Endothelial cell of umbilical vein (primary cell): ENCODE results near the gene WTAP. TPM values are rescaled to one million over a fixed set of nuclear protein-coding genes. Genes with fewer than 3 reads are reported as not detected.

Experiments
- BruUV-seq: library from RNA; stranded (reverse); fragments of 400-500 nt; replicated peaks from 2 replicates; lab custom pipeline; 2021; lab: Mats Ljungman, UMichigan
- CTCF ChIA-PET: fragments of 300-600, 350-600 bp; sonication (Branson Sonifier 250); formaldehyde crosslinking; loops from one replicate; lab custom pipeline; 2021; ENCODE audit warnings: antibody characterized with exemption, inconsistent platforms; lab: Charles Lee
- POLR2A ChIA-PET: fragments of 300-600, 350-600 bp; sonication (Branson Sonifier 250); formaldehyde crosslinking; loops from one replicate; lab custom pipeline; 2021; ENCODE audit warnings: antibody characterized with exemption, inconsistent platforms; lab: Charles Lee
- DNase-seq: peaks from one replicate; pipeline ENCODE4 v3.0.0-alpha.2; 2011; ENCODE audit warnings: low read depth, low spot score
- FAIRE-seq: peaks from 2 replicates; lab custom pipeline; 2011; peaks lifted over from hg19 to GRCh38; lab: Jason Lieb, UNC
- H2AFZ ChIP-seq: 2 replicates; pipeline ENCODE4 v1.6.0; 2012; ENCODE audit warnings: low read depth, low read length, control low read depth, inconsistent platforms
- H3K27ac ChIP-seq: 2 replicates; pipeline ENCODE4 v1.5.1; 2011; ENCODE audit warnings: low read depth, mild to moderate bottlenecking, control low read depth, low read length, moderate library complexity; ENCODE audit not compliant: insufficient read depth
- H3K27me3 ChIP-seq, 2 experiments: 2 replicates each; pipeline versions ENCODE4 v1.6.0 to v1.6.1; 2011; ENCODE audit warnings: low read length in 2 of 2, mixed read lengths in 1 of 2; ENCODE audit not compliant: control insufficient read depth in 2 of 2, insufficient read depth in 2 of 2
- H3K36me3 ChIP-seq, 2 experiments: 2 replicates in 1 of 2; 3 replicates in 1 of 2; pipeline ENCODE4 v1.5.1; 2011; ENCODE audit warnings: low read length in 2 of 2, mild to moderate bottlenecking in 1 of 2, moderate library complexity in 1 of 2; ENCODE audit not compliant: control insufficient read depth in 2 of 2, insufficient read depth in 2 of 2; ENCODE audit errors: extremely low read depth in 1 of 2
- H3K4me1 ChIP-seq: 3 replicates; pipeline ENCODE4 v1.5.1; 2011; ENCODE audit warnings: mild to moderate bottlenecking, low read length; ENCODE audit not compliant: control insufficient read depth, insufficient read depth; ENCODE audit errors: extremely low read depth
- H3K4me2 ChIP-seq: 2 replicates; pipeline ENCODE4 v1.6.1; 2011; ENCODE audit warnings: low read length, control low read depth, mixed read lengths; ENCODE audit not compliant: insufficient read depth
- H3K4me3 ChIP-seq, 3 experiments: fragments of 200-600 bp in 1 of 3; sonication (generic), shearing (Covaris generic) in 1 of 3; replicated peaks in 1 of 3; 2 replicates each; pipeline ENCODE4 v1.5.1; 2011 to 2016; ENCODE audit warnings: control low read depth in 3 of 3, low read length in 3 of 3, mild to moderate bottlenecking in 2 of 3, inconsistent platforms in 1 of 3, low read depth in 1 of 3, moderate library complexity in 1 of 3; ENCODE audit not compliant: insufficient read depth in 1 of 3
- H3K79me2 ChIP-seq: 2 replicates; pipeline ENCODE4 v1.6.0; 2012; ENCODE audit warnings: low read length, inconsistent platforms; ENCODE audit not compliant: control insufficient read depth, insufficient read depth
- H3K9ac ChIP-seq: replicated peaks from 2 replicates; pipeline ENCODE3; 2011; ENCODE audit warnings: low read length, control low read depth; ENCODE audit not compliant: insufficient read depth; ENCODE audit errors: extremely low read depth
- H3K9me1 ChIP-seq: replicated peaks from 3 replicates; pipeline ENCODE4 v1.6.0; 2011; ENCODE audit warnings: mild to moderate bottlenecking, low read length; ENCODE audit not compliant: control insufficient read depth, insufficient read depth; ENCODE audit errors: extremely low read depth
- H3K9me3 ChIP-seq: replicated peaks from 2 replicates; pipeline ENCODE4 v1.5.1; 2012; ENCODE audit warnings: low read length, inconsistent platforms; ENCODE audit not compliant: control insufficient read depth, insufficient read depth
- H4K20me1 ChIP-seq: replicated peaks from 2 replicates; pipeline ENCODE3; 2011; ENCODE audit warnings: mild to moderate bottlenecking, low read length; ENCODE audit not compliant: control insufficient read depth, insufficient read depth; ENCODE audit errors: extremely low read depth
- CTCF ChIP-seq, 2 donors: IDR thresholded peaks; 1 replicate in 1 of 2; 2 replicates in 1 of 2; pipeline ENCODE4 v1.5.1; 2011; ENCODE audit warnings: low read length in 2 of 2, mild to moderate bottlenecking in 2 of 2, moderate library complexity in 2 of 2, control low read depth in 1 of 2, inconsistent platforms in 1 of 2, low read depth in 1 of 2; ENCODE audit not compliant: insufficient read depth in 1 of 2; ENCODE audit errors: extremely low read depth in 1 of 2
- EZH2 ChIP-seq: IDR thresholded peaks from 2 replicates; pipeline ENCODE4 v1.6.1; 2012; ENCODE audit warnings: borderline replicate concordance, low read depth, mild to moderate bottlenecking, moderate library complexity, low read length, inconsistent platforms; ENCODE audit not compliant: severe bottlenecking
- FOS ChIP-seq: IDR thresholded peaks from 2 replicates; pipeline ENCODE4 v1.6.1; 2011; ENCODE audit warnings: mild to moderate bottlenecking, low read length, moderate library complexity, borderline replicate concordance; ENCODE audit not compliant: insufficient read depth
- GATA2 ChIP-seq: IDR thresholded peaks from 2 replicates; pipeline ENCODE4 v1.7.0; 2011; ENCODE audit warnings: low read depth, mild to moderate bottlenecking, moderate library complexity, mixed read lengths, low read length; ENCODE audit not compliant: insufficient read length, insufficient read depth
- JUN ChIP-seq: IDR thresholded peaks from 2 replicates; pipeline ENCODE4 v1.6.1; 2011; ENCODE audit warnings: borderline replicate concordance, low read depth; ENCODE audit not compliant: insufficient read length, insufficient read depth
- MYC ChIP-seq: IDR thresholded peaks from one replicate; pipeline ENCODE4 v1.6.1; 2011; ENCODE audit warnings: mild to moderate bottlenecking, low read depth, low read length
- POLR2A ChIP-seq: IDR thresholded peaks from 2 replicates; pipeline ENCODE4 v1.6.1; 2012; ENCODE audit warnings: low read depth, mild to moderate bottlenecking, control low read depth, low read length
- POLR2AphosphoS5 ChIP-seq: IDR thresholded peaks from 2 replicates; pipeline ENCODE4 v1.6.1; 2012; ENCODE audit warnings: low read depth, mild to moderate bottlenecking, control low read depth, low read length, moderate library complexity; ENCODE audit not compliant: insufficient read depth
- dilution Hi-C: fragments of 300-500 bp; cut with MboI; formaldehyde crosslinking; loops from one replicate; pipeline ENCODE4 v1.15.0; 2019; ENCODE audit warnings: low sequenced_read_pairs; ENCODE audit not compliant: extremely low pct_ligation_motif_present
- intact Hi-C: fragments of 100-400 bp; cut with micrococcal nuclease; formaldehyde crosslinking; loops from one replicate; pipeline ENCODE4 v1.10.0; 2022
- polyA plus RNA-seq, 4 experiments: library from polyadenylated mRNA; depleted of rRNA in 3 of 4; stranded (reverse) in 3 of 4; unstranded in 1 of 4; fragments of >200 nt; gene quantifications; 2 replicates each; pipeline versions ENCODE4 v1.2.1 to v1.2.3, GENCODE V29; 2011 to 2012; ENCODE audit warnings: missing spikeins in 1 of 4
- total RNA-seq: library from RNA; stranded (reverse); gene quantifications from 2 replicates; pipeline ENCODE4 v1.2.3, GENCODE V29; 2021
- TF ChIP-seq, protein P1 (sequence below): IDR thresholded peaks from 2 replicates; pipeline ENCODE4 v1.6.1; 2011; ENCODE audit not compliant: insufficient read depth, insufficient read length

The WTAP gene
- total and polyA plus RNA-seq, 2 donors (not counting 3 experiments of a cell fraction or from before 2014, with no cell fraction given): 21.7 to 81.6 TPM

- TF ChIP-seq FOS (no peak), GATA2 (no peak), EZH2 (no peak), MYC (no peak), POLR2A (no peak), POLR2AphosphoS5 (no peak), CTCF (IDR thresholded peaks at IDR 0.05; ENCODE audit: extremely low read depth in 1 of 2, insufficient read depth in 1 of 2, low read depth in 1 of 2, low read length in 2 of 2) (no peak), JUN (no peak)
- TF ChIP-seq, protein P1, sequence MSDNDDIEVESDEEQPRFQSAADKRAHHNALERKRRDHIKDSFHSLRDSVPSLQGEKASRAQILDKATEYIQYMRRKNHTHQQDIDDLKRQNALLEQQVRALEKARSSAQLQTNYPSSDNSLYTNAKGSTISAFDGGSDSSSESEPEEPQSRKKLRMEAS: no peak
- Histone ChIP-seq H3K4me3 (no peak overlapping the region), H3K9me3 (no peaks in the 10 kb centered on the region), H3K4me2 (no peak overlapping the region), H4K20me1 (no peaks in the 10 kb centered on the region), H3K4me1 (peaks cover 18% of the 10 kb centered on the region), H3K9me1 (no peaks in the 10 kb centered on the region), H2AFZ (no peak overlapping the region), H3K36me3 (peaks cover 0 to 3% of the 10 kb centered on the region in 2 experiments), H3K79me2 (no peaks in the 10 kb centered on the region), H3K27ac (no peak overlapping the region), H3K9ac (no peak overlapping the region), H3K27me3 (no peaks in the 10 kb centered on the region)
- POLR2A ChIA-PET: no interaction called here
- CTCF ChIA-PET: interaction anchor here (1.0 to 1.7 kb wide), 5 partner anchors 12 to 505 kb away, joined by 3 to 8 read pairs (median 5); no protein-coding TSS in a partner anchor
- no TSS peak for BruUV-seq
- peak; percentile 61 for FAIRE-seq
- intact Hi-C loops: no loop called here
- DNase-seq: no peak
- dilution Hi-C loops: no loop called here
Observed at GRCh38 chr6:159679091-159680077, 47.9 kb upstream of the WTAP start.
